HG02678 (cell line): ENCODE measurements around the gene ARL14EP.

Experiments
- ATAC-seq: cut with Tn5 transposase; IDR thresholded peaks from one replicate; pipeline ENCODE4 v1.9.1; 2021; ENCODE audit warnings: mild to moderate bottlenecking, moderate library complexity; ENCODE audit not compliant: unreplicated experiment

ARL14EP gene

DNA sequence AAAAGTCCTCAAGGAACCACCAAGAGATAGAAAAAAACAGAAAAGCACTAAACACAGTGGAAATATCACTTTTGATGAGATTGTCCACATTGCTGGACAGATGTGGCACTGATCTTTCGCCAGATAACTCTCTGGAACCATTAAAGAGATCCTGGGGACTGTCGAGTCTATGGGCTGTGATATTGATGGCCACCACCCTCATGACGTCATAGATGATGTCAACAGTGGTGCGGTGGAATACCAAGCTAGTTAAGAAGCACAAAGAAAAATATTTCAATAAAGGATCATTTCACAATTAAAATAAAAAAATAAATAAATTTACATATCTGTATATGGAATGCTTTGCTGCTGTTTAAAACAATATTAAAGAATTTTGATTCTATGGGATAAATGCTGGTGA, 45.5 kb downstream of the ARL14EP start:
- no peak for ATAC-seq

DNA sequence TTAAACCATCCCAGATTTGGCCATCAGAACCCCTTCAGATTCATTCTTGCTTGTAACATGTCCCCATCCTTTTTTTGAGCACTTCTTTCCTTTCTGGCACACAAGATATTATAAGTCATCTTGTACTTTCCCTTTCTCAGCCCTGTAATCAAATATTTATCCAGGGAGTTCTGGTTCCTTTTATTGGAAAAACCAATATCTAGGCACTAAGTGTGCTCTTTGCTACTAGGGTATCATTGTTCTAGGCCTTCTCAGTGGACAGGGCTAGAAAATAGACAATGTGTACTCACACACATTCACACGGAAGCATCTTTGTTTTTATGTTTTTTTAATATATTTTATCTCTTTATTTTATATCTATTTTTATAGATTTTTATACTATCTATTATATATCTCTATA, 47.3 kb downstream of the ARL14EP start:
- ATAC-seq: no peak

DNA sequence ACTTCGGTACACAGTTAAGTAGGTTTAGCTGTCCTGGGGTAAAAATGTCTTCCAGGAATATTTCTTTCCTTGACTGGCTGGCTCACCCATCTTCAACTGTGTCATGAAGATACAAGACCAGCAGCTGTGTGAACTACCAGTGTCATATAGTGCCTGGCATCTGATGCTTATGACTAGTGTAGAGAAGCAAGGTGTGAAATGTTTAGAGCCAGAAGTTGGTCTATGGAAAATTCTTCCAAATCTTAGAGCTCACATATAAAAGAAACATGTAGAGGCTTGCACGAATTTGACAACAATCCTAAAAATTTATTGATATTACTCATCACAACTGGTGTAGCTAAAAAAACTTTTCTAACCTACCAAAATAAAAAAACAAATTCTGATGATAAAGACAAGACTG, 54.4 kb downstream of the ARL14EP start:
- no peak for ATAC-seq

DNA sequence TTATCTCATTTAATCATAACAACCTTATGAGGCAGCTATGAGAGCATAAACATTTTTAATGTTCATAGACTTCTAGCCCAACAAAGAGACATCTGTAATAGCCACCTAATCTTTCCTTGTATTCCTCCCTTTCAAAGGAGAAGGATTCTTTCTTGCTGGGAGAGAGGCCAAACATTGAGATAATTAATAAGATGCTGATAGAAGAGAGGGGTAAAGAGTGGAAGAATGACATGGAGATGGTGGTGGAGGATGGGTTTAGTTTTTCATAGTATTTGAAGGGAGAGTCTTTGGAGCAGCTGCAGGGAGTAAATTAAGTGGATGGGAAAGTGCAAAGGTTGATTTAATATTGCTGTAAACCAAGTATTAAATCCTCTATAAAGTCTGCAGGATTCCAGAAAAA, 57.9 kb downstream of the ARL14EP start:
- ATAC-seq: no peak

DNA sequence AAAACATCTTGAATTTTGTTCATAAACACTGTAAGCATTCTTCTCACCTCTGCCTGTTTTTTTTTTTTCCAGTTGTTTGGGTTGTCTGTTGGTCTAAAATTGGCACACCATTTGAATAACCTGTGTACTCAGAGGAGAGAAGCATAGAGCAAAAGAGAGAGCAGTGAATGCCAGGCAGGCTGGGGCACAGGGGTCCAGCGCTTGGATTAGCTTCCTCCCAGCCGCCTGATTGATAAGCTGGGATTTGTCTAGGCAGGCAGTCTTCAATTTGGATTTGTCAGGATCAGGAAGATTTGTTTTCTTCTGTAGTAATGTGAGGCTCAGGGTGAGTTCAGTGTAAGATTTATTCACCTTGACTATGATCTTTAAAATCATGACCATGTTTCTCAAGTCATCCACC, 59.0 kb downstream of the ARL14EP start:
- no peak for ATAC-seq
